H1 (cell line): Measurements from ENCODE around the gene EXTL1. TPM values are rescaled to one million over a fixed set of nuclear protein-coding genes. Genes with fewer than 3 reads are reported as not detected.

Experiments used
- ASH2L ChIP-seq: fragments of 200-600, 300-600 bp; sonication (generic); IDR thresholded peaks from one replicate; pipeline ENCODE4 v1.7.1; 2017; ENCODE audit warnings: low read length
- BCL11A ChIP-seq, 2 experiments: IDR thresholded peaks; one replicate each; pipeline ENCODE4 v1.6.1; 2011; ENCODE audit warnings: low read depth in 2 of 2, low read length in 2 of 2, mild to moderate bottlenecking in 2 of 2
- CBX5 ChIP-seq: fragments of 300-800, 300-1000 bp; sonication (generic); IDR thresholded peaks from 2 replicates; pipeline ENCODE4 v1.7.1; 2016; ENCODE audit warnings: antibody characterized with exemption, low read length, low read depth
- CHD2 ChIP-seq: IDR thresholded peaks from 2 replicates; pipeline ENCODE4 v1.6.1; 2012; ENCODE audit warnings: low read length, improper control_type of control experiment
- KDM1A ChIP-seq: fragments of 200-600, 300-600 bp; sonication (generic); IDR thresholded peaks from 2 replicates; pipeline ENCODE4 v1.7.1; 2016; ENCODE audit warnings: mild to moderate bottlenecking, low read length, borderline replicate concordance
- KDM4A ChIP-seq: IDR thresholded peaks from one replicate; pipeline ENCODE4 v1.7.1; 2012; ENCODE audit warnings: low read depth, mild to moderate bottlenecking, moderate library complexity, low read length, inconsistent platforms; ENCODE audit not compliant: severe bottlenecking
- polyA plus RNA-seq, 7 experiments: library from polyadenylated mRNA; depleted of rRNA in 3 of 7; stranded (reverse) in 5 of 7; unstranded in 2 of 7; fragments of >200 nt in 5 of 7; fragments of 200-250 nt in 2 of 7; gene quantifications; 1 replicate in 5 of 7; 2 replicates in 1 of 7; 4 replicates in 1 of 7; pipeline versions ENCODE4 v1.2.1 to v1.2.3, GENCODE V29; 2011 to 2013; ENCODE audit warnings: missing spikeins in 2 of 7, mixed read lengths in 2 of 7
- total RNA-seq: library from RNA; stranded (reverse); fragmentation: NEBNext Ultra II Directional; extraction: Animal tissue kit (Norgen Biotek cat#: 25700); gene quantifications from 2 replicates; pipeline ENCODE4 v1.2.1, GENCODE V29; 2021
- TF ChIP-seq, protein P1 (sequence below): IDR thresholded peaks from 2 replicates; pipeline ENCODE4 v1.6.1; 2011; ENCODE audit warnings: low read length, improper control_type of control experiment
- TF ChIP-seq, protein P2 (sequence below): fragments of 300-600 bp; sonication (generic); IDR thresholded peaks from 2 replicates; pipeline ENCODE4 v1.7.1; 2012; ENCODE audit warnings: low read length, moderate library complexity, mild to moderate bottlenecking, inconsistent platforms; ENCODE audit not compliant: insufficient replicate concordance

EXTL1 gene
- total and polyA plus RNA-seq, 2 of the 8 experiments (the other 6 are each of a cell fraction or from before 2014, with no cell fraction given) = 0.89 to 1.2 TPM

DNA sequence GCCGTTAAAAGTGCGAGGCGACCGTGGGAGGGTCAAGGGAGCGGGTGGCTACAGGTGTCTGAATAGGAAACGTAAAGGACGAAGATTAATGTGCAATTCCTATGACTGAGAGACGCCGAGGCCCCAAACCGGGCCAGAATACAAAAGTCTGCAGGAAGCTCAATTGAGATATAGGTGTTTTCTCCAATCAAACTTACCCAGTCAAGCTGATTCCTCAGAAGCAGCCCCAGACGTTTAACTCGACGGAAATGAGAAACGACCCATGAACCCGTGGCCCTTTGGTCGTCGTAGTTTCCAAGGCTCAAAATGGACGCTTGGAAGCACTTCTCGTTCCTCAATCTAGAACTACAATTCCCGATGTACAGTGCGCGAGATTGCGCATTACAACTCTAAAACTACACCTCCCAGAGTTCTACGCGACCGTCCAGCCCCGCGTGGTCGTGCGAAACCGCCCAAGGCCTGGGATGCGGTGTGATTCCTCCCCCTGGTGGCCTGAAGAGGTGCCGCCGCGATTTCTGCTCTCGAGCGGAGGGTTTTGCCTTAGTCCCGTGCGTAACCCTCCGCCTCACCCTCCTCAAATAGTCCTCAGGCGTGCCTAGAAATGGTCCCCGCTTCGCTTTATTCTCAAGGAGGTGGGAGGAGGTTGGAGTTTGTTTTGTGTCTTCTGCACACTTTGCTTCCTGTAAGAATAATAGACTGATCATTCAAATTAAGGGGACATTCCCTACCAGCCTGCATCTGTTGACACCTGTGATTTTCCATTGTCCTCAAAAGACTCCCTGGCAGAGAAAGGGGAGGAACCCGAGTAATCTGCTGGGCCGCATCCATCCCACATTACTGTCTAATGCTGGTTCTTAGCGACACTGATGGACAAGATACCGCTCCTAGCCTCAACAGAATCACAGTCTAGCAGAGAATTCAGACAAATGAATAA is 23.5 kb upstream of the EXTL1 start, which contains the start of gene PAFAH2 (continued):
- TF ChIP-seq CBX5 (no peak), ASH2L (peak; percentile 50), BCL11A (IDR thresholded peaks at IDR 0.05; ENCODE audit: low read depth in 2 of 2, low read length in 2 of 2) (no peak), KDM4A (peak; percentile 42), CHD2 (peak; percentile 98), KDM1A (no peak)
- TF ChIP-seq, protein P1, sequence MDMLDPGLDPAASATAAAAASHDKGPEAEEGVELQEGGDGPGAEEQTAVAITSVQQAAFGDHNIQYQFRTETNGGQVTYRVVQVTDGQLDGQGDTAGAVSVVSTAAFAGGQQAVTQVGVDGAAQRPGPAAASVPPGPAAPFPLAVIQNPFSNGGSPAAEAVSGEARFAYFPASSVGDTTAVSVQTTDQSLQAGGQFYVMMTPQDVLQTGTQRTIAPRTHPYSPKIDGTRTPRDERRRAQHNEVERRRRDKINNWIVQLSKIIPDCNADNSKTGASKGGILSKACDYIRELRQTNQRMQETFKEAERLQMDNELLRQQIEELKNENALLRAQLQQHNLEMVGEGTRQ = peak; percentile 74
- TF ChIP-seq, protein P2, sequence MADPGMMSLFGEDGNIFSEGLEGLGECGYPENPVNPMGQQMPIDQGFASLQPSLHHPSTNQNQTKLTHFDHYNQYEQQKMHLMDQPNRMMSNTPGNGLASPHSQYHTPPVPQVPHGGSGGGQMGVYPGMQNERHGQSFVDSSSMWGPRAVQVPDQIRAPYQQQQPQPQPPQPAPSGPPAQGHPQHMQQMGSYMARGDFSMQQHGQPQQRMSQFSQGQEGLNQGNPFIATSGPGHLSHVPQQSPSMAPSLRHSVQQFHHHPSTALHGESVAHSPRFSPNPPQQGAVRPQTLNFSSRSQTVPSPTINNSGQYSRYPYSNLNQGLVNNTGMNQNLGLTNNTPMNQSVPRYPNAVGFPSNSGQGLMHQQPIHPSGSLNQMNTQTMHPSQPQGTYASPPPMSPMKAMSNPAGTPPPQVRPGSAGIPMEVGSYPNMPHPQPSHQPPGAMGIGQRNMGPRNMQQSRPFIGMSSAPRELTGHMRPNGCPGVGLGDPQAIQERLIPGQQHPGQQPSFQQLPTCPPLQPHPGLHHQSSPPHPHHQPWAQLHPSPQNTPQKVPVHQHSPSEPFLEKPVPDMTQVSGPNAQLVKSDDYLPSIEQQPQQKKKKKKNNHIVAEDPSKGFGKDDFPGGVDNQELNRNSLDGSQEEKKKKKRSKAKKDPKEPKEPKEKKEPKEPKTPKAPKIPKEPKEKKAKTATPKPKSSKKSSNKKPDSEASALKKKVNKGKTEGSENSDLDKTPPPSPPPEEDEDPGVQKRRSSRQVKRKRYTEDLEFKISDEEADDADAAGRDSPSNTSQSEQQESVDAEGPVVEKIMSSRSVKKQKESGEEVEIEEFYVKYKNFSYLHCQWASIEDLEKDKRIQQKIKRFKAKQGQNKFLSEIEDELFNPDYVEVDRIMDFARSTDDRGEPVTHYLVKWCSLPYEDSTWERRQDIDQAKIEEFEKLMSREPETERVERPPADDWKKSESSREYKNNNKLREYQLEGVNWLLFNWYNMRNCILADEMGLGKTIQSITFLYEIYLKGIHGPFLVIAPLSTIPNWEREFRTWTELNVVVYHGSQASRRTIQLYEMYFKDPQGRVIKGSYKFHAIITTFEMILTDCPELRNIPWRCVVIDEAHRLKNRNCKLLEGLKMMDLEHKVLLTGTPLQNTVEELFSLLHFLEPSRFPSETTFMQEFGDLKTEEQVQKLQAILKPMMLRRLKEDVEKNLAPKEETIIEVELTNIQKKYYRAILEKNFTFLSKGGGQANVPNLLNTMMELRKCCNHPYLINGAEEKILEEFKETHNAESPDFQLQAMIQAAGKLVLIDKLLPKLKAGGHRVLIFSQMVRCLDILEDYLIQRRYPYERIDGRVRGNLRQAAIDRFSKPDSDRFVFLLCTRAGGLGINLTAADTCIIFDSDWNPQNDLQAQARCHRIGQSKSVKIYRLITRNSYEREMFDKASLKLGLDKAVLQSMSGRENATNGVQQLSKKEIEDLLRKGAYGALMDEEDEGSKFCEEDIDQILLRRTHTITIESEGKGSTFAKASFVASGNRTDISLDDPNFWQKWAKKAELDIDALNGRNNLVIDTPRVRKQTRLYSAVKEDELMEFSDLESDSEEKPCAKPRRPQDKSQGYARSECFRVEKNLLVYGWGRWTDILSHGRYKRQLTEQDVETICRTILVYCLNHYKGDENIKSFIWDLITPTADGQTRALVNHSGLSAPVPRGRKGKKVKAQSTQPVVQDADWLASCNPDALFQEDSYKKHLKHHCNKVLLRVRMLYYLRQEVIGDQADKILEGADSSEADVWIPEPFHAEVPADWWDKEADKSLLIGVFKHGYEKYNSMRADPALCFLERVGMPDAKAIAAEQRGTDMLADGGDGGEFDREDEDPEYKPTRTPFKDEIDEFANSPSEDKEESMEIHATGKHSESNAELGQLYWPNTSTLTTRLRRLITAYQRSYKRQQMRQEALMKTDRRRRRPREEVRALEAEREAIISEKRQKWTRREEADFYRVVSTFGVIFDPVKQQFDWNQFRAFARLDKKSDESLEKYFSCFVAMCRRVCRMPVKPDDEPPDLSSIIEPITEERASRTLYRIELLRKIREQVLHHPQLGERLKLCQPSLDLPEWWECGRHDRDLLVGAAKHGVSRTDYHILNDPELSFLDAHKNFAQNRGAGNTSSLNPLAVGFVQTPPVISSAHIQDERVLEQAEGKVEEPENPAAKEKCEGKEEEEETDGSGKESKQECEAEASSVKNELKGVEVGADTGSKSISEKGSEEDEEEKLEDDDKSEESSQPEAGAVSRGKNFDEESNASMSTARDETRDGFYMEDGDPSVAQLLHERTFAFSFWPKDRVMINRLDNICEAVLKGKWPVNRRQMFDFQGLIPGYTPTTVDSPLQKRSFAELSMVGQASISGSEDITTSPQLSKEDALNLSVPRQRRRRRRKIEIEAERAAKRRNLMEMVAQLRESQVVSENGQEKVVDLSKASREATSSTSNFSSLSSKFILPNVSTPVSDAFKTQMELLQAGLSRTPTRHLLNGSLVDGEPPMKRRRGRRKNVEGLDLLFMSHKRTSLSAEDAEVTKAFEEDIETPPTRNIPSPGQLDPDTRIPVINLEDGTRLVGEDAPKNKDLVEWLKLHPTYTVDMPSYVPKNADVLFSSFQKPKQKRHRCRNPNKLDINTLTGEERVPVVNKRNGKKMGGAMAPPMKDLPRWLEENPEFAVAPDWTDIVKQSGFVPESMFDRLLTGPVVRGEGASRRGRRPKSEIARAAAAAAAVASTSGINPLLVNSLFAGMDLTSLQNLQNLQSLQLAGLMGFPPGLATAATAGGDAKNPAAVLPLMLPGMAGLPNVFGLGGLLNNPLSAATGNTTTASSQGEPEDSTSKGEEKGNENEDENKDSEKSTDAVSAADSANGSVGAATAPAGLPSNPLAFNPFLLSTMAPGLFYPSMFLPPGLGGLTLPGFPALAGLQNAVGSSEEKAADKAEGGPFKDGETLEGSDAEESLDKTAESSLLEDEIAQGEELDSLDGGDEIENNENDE = no peak
